Measurements from ENCODE around the gene HLA-DPB1.

Gene HLA-DPB1

GRCh38 chr6:33105386-33105785, 29.6 kb downstream of the HLA-DPB1 start:
- no peak for DNase-seq

- DNase-seq, result no peak
Measured at GRCh38 chr6:33105916-33106871, 30.4 kb downstream of the HLA-DPB1 start.

- no peak for DNase-seq
Measured at GRCh38 chr6:33107641-33108040, 31.9 kb downstream of the HLA-DPB1 start.

- DNase-seq, result no peak
Measured at GRCh38 chr6:33108307-33108706, 32.5 kb downstream of the HLA-DPB1 start.

- DNase-seq, result no peak
Measured at GRCh38 chr6:33112148-33112547, 36.4 kb downstream of the HLA-DPB1 start.

GRCh38 chr6:33113755-33114154, 38.0 kb downstream of the HLA-DPB1 start:
- no peak for DNase-seq

- no peak for DNase-seq
Measured at GRCh38 chr6:33114406-33114805, 38.6 kb downstream of the HLA-DPB1 start.

GRCh38 chr6:33116417-33116816, 40.6 kb downstream of the HLA-DPB1 start:
- DNase-seq, result no peak

GRCh38 chr6:33116841-33117711, 41.3 kb downstream of the HLA-DPB1 start:
- no peak for DNase-seq

GRCh38 chr6:33117811-33118277, 42.1 kb downstream of the HLA-DPB1 start:
- no peak for DNase-seq

- no peak for DNase-seq
Measured at GRCh38 chr6:33118525-33119123, 42.8 kb downstream of the HLA-DPB1 start.

GRCh38 chr6:33120001-33120400, 44.2 kb downstream of the HLA-DPB1 start:
- no peak for DNase-seq

GRCh38 chr6:33123181-33123580, 47.4 kb downstream of the HLA-DPB1 start:
- no peak for DNase-seq

- no peak for DNase-seq
Measured at GRCh38 chr6:33123732-33124524, 48.1 kb downstream of the HLA-DPB1 start.

GRCh38 chr6:33124525-33124901, 48.7 kb downstream of the HLA-DPB1 start:
- DNase-seq, result no peak

GRCh38 chr6:33124947-33125346, 49.2 kb downstream of the HLA-DPB1 start:
- no peak for DNase-seq

GRCh38 chr6:33126101-33126714, 50.4 kb downstream of the HLA-DPB1 start:
- peak; percentile 13 to 55 (median 30) for DNase-seq

GRCh38 chr6:33128318-33128717, 52.5 kb downstream of the HLA-DPB1 start:
- DNase-seq, result no peak

GRCh38 chr6:33132081-33132524, 56.3 kb downstream of the HLA-DPB1 start:
- DNase-seq, result no peak

- no peak for DNase-seq
Measured at GRCh38 chr6:33136310-33136900, 60.6 kb downstream of the HLA-DPB1 start.
